HuH-7.5 (cell line): ENCODE results near the gene KLHDC1.
"Not testable (repeated sequence)": the region's sequence is repeated elsewhere in the genome, so short reads cannot be mapped to it uniquely, and the experiment has no call there.

Experiments
- DNase-seq: peaks from one replicate; pipeline ENCODE4 v3.0.0; 2011; ENCODE audit warnings: low spot score

KLHDC1 gene, protein sequence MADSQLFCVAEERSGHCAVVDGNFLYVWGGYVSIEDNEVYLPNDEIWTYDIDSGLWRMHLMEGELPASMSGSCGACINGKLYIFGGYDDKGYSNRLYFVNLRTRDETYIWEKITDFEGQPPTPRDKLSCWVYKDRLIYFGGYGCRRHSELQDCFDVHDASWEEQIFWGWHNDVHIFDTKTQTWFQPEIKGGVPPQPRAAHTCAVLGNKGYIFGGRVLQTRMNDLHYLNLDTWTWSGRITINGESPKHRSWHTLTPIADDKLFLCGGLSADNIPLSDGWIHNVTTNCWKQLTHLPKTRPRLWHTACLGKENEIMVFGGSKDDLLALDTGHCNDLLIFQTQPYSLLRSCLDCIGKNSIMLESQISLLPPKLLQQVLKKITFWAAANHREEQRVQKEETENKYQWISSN

DNA sequence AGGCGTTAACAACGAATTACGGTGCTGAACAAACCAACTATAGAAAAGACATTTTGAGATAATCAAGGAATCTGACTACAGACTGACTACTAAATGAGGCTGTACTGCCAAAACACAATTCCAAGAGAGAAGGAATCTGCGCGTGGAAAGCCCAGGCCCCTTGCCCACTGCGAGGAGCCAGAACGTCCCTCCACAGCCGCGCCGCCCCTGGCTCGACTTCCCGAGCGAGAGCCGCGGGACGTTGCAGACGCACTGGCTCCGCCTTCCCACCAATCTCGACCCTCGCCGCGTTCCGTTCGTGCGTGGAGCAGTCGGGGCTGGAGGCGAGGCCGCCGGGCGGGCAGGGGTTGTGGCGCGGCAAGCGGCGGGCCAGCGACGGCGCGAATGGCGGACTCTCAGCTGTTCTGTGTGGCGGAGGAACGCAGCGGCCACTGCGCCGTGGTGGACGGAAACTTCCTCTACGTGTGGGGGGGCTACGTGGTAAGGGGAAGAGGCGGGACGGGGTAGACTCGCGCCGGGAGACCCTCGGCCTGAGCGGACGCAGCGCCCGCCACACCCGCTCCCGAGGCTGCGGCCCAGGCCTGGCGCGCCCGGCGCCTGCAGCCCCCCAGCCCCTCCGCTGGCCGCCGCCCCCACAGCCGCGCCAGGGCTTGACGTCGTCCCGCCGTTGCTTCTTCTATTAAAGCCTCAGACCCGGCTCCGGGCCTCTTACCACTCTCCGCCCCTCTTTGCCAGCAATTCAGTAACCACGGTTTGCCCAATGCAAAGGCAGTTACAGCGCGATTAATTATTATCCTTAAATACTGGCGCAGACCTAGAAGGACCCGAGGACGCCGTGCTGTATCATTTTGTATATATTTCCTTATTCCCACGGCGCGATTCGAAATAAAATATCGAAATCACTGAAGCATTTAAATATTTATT is at the start of gene KLHDC1:
TSS of gene KLHDC1 (plus strand) at position 310 of the 924 bp plus-strand sequence. CDS start at position 385, 75 bp downstream.
- peak; percentile 41 for DNase-seq

GRCh38 chr14:49653508-49653907 is 39.4 kb upstream of the KLHDC1 start:
- DNase-seq, result no peak

GRCh38 chr14:49654511-49654910 is 38.4 kb upstream of the KLHDC1 start:
- DNase-seq, result no peak

- not testable (repeated sequence) for DNase-seq
Measured at GRCh38 chr14:49657500-49657899, 35.4 kb upstream of the KLHDC1 start.

- DNase-seq, result no peak
Measured at GRCh38 chr14:49659526-49660455, 33.1 kb upstream of the KLHDC1 start.

- DNase-seq, result no peak
Measured at GRCh38 chr14:49670475-49670874, 22.4 kb upstream of the KLHDC1 start.

DNA sequence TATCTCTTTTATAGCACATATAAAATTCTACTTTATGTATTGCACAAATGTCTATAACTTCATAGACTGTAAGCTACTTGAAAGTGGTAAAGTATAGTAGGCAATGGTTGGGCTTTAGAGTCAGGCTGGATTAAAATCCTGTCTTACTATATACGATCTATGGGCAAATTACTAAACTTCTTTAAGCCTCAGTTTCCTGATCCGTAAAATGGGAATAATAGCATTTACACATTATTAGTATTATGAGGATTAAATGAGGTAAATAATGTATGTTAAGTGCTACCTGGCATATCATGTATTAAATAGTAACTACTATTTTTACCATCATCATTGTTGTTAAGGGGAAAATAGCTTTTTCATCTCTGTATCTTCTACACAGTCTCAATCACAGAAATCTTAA is 19.3 kb upstream of the KLHDC1 start:
- no peak for DNase-seq

DNA sequence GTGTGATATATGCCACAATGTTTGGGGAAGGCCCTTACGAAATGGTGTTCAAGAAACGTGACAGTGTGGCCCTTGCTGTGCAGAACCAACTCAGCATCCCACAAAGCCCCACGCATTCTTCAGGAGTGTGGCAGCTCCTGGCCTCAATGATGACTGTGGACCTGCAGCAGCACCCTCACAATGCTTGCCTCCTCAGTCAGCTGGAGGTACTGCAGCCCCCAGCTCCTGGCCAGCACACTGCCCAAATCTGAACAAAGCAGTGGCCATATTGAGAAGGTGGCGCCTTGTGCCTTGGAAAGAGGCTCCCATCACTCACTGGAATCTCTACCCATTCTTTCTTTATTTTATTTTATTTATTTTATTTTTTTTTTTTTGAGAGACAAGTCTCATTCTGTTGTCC is 15.3 kb upstream of the KLHDC1 start:
- no peak for DNase-seq

DNA sequence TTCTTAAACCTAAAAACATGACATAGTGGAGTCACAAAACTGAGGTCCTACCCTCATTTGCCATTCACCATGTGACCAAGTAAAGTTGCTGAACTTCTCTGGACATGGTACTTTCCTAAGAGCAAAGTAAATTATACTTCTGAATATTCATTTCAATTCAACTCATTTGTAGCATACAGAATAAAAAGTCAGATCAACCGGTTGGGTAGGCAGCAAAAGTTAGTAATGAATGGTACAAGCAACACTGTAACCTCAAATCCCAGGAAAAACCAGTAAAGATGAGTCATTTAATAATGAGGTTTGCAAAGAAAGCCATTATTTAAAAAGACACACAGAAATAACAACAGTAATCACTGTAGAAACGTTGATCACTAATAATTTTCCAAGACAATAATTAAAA is 13.6 kb upstream of the KLHDC1 start:
- no peak for DNase-seq

- no peak for DNase-seq
Measured at GRCh38 chr14:49686425-49686824, 6.5 kb upstream of the KLHDC1 start.

DNA sequence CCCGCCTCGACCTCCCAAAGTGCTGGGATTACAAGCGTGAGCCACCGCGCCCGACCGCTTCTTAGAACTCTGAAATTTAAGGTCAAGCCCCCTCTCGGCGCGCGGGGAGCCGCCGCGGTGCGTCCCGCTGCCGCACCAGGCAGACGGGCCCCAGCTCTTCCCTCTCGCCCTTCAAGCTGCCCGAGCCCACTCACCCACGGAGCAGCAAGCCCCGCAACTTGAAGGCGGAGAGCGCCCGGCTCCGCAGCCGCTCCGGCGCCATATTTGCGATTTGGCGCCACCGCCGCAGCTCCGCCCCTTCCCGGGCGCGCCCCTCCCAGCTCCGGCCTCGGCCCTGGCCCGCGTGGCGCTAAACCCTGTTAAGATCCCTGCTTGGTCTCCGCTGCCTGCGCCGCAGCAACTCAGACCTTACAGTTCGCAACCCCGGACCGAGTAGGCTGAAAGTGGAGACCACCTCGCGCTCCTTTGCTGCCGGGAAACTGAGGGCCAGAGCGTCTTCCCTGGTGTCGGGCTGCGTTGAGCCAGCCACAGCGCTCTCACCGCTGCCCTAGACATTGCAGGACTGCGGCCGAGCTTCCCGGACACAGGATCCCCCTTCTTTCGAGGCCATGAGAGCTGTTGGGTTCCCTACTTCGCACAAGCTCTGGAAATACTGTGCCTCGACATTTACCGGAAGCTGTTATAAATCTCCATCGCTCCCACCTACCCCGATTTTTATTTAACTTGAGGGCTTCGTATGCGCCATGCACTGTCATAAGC is 4.8 kb upstream of the KLHDC1 start, which contains the start of gene POLE2:
TSS of gene POLE2 (minus strand) at position 273 of the 759 bp plus-strand sequence. CDS start at position 262, 11 bp downstream.
- DNase-seq, result peak; percentile 60

DNA sequence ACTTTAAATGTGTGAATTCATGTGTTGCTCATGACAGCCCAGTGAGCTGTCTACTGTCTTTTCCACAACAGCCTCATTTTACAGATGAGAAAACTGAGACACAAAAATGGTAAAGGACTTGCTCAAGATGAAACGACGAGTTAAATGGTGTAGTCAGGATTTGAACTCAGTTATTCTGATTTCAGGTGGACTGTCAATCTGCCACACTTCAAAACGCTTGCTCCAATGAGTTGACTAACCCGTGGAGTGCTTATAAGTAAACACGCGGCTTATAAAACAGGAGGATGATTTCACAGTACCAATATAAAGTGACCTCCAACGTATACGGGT is 4.3 kb upstream of the KLHDC1 start:
- no peak for DNase-seq

- no peak for DNase-seq
Measured at GRCh38 chr14:49691031-49691430, 1.9 kb upstream of the KLHDC1 start.

- DNase-seq, result no peak
Measured at GRCh38 chr14:49692193-49692757, 645 bp upstream of the KLHDC1 start.

GRCh38 chr14:49693735-49694124 is 810 bp downstream of the KLHDC1 start:
- DNase-seq, result not testable (repeated sequence)

- no peak for DNase-seq
Measured at GRCh38 chr14:49702725-49703124, 9.8 kb downstream of the KLHDC1 start.

- DNase-seq, result no peak
Measured at GRCh38 chr14:49703965-49704364, 11.0 kb downstream of the KLHDC1 start.

- not testable (repeated sequence) for DNase-seq
Measured at GRCh38 chr14:49704471-49704870, 11.6 kb downstream of the KLHDC1 start.

- DNase-seq, result not testable (repeated sequence)
Measured at GRCh38 chr14:49710993-49711392, 18.1 kb downstream of the KLHDC1 start.

- no peak for DNase-seq
Measured at GRCh38 chr14:49720744-49721143, 27.8 kb downstream of the KLHDC1 start.
